ENCODE data around the gene IL19. TPM values are rescaled to one million over a fixed set of nuclear protein-coding genes. Genes with fewer than 3 reads are reported as not detected.

The IL19 gene
- total and polyA plus RNA-seq, 9 of the 15 experiments (the other 6 are each of a cell fraction or from before 2014, with no cell fraction given): not detected

DNA sequence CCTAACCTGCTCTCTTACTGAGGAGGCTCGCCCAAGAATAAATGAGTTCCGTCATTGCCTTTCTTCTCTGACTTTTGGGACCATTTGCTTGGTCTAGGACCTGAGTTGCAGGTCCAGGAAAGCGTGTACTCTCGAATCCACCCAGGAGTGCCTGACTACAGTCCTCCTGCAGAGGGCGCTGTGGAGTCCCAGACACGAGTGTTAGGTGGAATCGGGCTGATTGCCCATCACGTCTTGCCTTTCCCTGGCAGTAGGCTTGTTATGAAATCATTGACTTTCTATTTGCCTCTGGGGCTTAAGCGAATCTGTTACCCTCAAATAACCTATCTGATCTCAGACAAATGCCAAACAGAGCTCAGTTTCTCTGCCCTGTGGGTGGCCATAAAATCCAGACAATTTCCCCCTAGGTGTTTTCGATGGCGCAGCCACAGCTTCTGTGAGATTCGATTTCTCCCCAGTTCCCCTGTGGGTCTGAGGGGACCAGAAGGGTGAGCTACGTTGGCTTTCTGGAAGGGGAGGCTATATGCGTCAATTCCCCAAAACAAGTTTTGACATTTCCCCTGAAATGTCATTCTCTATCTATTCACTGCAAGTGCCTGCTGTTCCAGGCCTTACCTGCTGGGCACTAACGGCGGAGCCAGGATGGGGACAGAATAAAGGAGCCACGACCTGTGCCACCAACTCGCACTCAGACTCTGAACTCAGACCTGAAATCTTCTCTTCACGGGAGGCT lies 94.5 kb downstream of the IL19 start, which contains the start of gene IL20 (continued):
- TF ChIP-seq E2F1 (CRISPR knock-in tag; IDR thresholded peaks at IDR 0.05) (peak; percentile 53), ZMIZ1 (IDR thresholded peaks at IDR 0.05; ENCODE audit: low read depth in 2 of 2, low read length in 2 of 2) (0 out of 4 replicates have a peak, but pooled peaks of 1 of the 2 experiments have one; percentile 41), RCOR1 (IDR thresholded peaks at IDR 0.05; ENCODE audit: borderline replicate concordance in 1 of 2, low read depth in 2 of 2, low read length in 2 of 2) (peak in 1 of 2 experiments; percentile 67; a peak in 1 of 4 replicates), HLTF (IDR thresholded peaks at IDR 0.05) (no peak), SREBF2 (CRISPR knock-in tag; IDR thresholded peaks at IDR 0.05) (no peak), JUND (IDR thresholded peaks at IDR 0.05; ENCODE audit: borderline replicate concordance, low read depth, low read length) (peak; percentile 49), JUND (tag; IDR thresholded peaks at IDR 0.05; ENCODE audit: borderline replicate concordance, low read depth, low read length) (no peak; the same call in 2 of the 3 replicates), REST (IDR thresholded peaks at IDR 0.05; ENCODE audit: borderline replicate concordance) (peak; percentile 65), REST (CRISPR knock-in tag; IDR thresholded peaks at IDR 0.05; ENCODE audit: low read depth) (no peak), KLF16 (IDR thresholded peaks at IDR 0.05) (peak; percentile 49; the same call in 1 of the 2 replicates), FIP1L1 (IDR thresholded peaks at IDR 0.05; ENCODE audit: low read depth, low read length, poor library complexity, severe bottlenecking) (no peak), CC2D1A (IDR thresholded peaks at IDR 0.05) (0 out of 2 replicates have a peak, but pooled peaks have one; percentile 30)
- TF ChIP-seq, protein P1, sequence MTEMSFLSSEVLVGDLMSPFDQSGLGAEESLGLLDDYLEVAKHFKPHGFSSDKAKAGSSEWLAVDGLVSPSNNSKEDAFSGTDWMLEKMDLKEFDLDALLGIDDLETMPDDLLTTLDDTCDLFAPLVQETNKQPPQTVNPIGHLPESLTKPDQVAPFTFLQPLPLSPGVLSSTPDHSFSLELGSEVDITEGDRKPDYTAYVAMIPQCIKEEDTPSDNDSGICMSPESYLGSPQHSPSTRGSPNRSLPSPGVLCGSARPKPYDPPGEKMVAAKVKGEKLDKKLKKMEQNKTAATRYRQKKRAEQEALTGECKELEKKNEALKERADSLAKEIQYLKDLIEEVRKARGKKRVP (CRISPR knock-in tag; IDR thresholded peaks at IDR 0.05): 0 out of 2 replicates have a peak, but pooled peaks have one; percentile 19

All from K562 (cell line).